Measurements from ENCODE around the gene MS4A10. TPM values are rescaled to one million over a fixed set of nuclear protein-coding genes. Genes with fewer than 3 reads are reported as not detected.

Gene MS4A10
- total RNA-seq, 1 donor from 2014 or later = not detected

DNA sequence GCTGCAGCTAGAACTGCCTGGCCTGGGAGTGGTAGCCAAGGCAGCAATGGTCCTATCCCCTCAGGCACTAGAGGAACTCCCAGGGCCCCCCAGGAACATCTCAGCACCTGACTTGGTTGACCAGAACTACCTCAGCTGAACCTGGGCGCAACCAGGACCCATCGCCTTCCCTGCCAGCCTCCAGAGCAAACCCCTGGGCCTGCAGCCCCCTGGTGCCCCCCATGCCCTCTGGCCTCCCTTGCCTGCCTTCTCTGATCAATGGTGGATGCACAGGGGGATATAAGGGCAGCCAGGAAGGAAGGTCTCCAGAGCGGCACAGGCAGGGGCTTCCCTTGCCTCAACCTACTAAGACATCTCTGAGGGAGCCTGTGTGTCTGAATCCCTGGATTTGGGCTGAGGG is 13.5 kb downstream of the MS4A10 start:
- H3K36me3 Mint-ChIP-seq (ENCODE audit: unreplicated experiment) = no peaks in the 10 kb centered on the region
- H3K9me3 Mint-ChIP-seq (ENCODE audit: unreplicated experiment) = no peaks in the 10 kb centered on the region
- H3K27ac Mint-ChIP-seq (ENCODE audit: unreplicated experiment) = no peak overlapping the region
- H3K4me3 Mint-ChIP-seq (ENCODE audit: unreplicated experiment) = no peak overlapping the region
- H3K27me3 Mint-ChIP-seq (ENCODE audit: unreplicated experiment) = peaks cover 18% of the 10 kb centered on the region
- TF ChIP-seq, protein P1, sequence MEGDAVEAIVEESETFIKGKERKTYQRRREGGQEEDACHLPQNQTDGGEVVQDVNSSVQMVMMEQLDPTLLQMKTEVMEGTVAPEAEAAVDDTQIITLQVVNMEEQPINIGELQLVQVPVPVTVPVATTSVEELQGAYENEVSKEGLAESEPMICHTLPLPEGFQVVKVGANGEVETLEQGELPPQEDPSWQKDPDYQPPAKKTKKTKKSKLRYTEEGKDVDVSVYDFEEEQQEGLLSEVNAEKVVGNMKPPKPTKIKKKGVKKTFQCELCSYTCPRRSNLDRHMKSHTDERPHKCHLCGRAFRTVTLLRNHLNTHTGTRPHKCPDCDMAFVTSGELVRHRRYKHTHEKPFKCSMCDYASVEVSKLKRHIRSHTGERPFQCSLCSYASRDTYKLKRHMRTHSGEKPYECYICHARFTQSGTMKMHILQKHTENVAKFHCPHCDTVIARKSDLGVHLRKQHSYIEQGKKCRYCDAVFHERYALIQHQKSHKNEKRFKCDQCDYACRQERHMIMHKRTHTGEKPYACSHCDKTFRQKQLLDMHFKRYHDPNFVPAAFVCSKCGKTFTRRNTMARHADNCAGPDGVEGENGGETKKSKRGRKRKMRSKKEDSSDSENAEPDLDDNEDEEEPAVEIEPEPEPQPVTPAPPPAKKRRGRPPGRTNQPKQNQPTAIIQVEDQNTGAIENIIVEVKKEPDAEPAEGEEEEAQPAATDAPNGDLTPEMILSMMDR (IDR thresholded peaks at IDR 0.05) = no peak
- DNase-seq (ENCODE audit: extremely low spot score, unreplicated experiment) = no peak
- no peaks in the 10 kb centered on the region for H3K4me1 Mint-ChIP-seq (ENCODE audit: unreplicated experiment)

DNA sequence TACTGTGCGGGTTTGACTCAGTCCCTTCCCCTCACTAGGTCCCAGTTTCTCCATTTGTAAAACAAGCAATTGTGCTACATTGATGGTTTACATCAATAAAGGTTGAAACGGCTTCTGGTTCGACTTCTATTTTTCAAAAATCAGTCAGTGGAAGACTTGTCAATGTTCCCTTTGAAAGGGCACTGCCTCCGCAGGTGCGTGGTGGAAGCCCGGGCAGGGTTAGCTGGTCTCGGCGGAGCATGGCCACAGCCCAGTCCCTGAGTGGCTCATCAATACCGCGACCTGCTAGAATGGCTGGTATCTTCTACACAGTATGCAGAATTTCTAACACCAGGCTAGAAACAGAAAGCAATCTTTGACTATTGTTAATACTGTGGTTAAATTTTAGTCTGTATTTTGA is 16.1 kb downstream of the MS4A10 start:
- Mint-ChIP-seq H3K36me3 (ENCODE audit: unreplicated experiment) (no peaks in the 10 kb centered on the region), H3K27ac (ENCODE audit: unreplicated experiment) (no peak overlapping the region), H3K9me3 (ENCODE audit: unreplicated experiment) (no peaks in the 10 kb centered on the region)

DNA sequence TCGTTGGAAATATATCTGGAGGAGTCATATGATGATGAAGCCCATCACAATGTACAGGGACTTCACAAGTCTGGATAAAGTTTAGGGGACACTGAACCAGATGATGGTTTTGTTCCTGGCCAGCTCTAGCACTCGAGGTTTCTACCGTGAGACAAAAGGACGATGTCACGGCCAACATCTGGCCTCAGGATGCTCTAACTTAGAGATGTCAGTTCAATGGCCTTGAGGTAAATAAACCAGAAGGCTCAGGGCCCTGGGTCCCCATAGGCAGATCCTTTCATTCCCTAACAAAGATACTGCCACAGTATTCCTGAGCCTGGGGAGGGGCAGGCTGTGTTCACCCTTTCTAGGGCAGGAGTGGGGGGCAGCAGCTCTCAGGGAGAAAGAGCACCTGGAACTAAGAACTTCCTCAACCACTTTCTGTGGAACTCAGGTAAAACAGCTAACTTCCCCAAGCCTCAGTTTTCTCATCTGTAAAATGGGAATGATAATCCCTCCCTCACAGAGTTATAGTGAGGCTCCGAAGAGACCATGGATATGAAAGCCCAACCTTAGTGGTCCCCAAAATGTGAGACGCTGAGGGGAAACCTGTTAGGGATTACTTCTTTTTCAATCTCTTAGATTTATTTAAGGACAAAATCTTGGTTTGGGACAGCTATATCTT is 18.3 kb downstream of the MS4A10 start:
- H3K36me3 Mint-ChIP-seq (ENCODE audit: unreplicated experiment) = no peaks in the 10 kb centered on the region
- no peak overlapping the region for H3K27ac Mint-ChIP-seq (ENCODE audit: unreplicated experiment)
- no peak overlapping the region for H3K4me3 Mint-ChIP-seq (ENCODE audit: unreplicated experiment)
- TF ChIP-seq, protein P1 (IDR thresholded peaks at IDR 0.05) = no peak
- H3K9me3 Mint-ChIP-seq (ENCODE audit: unreplicated experiment) = no peaks in the 10 kb centered on the region
- no peaks in the 10 kb centered on the region for H3K4me1 Mint-ChIP-seq (ENCODE audit: unreplicated experiment)
- DNase-seq (ENCODE audit: extremely low spot score, unreplicated experiment) = no peak
- H3K27me3 Mint-ChIP-seq (ENCODE audit: unreplicated experiment) = peaks cover 27% of the 10 kb centered on the region

More for the DNA sequence above, 16.1 kb downstream of the MS4A10 start:
- DNase-seq (ENCODE audit: extremely low spot score, unreplicated experiment) = no peak
- TF ChIP-seq, protein P1 (IDR thresholded peaks at IDR 0.05) = no peak
- Mint-ChIP-seq H3K4me1 (ENCODE audit: unreplicated experiment) (no peaks in the 10 kb centered on the region), H3K4me3 (ENCODE audit: unreplicated experiment) (no peak overlapping the region), H3K27me3 (ENCODE audit: unreplicated experiment) (peaks cover 26% of the 10 kb centered on the region)

DNA sequence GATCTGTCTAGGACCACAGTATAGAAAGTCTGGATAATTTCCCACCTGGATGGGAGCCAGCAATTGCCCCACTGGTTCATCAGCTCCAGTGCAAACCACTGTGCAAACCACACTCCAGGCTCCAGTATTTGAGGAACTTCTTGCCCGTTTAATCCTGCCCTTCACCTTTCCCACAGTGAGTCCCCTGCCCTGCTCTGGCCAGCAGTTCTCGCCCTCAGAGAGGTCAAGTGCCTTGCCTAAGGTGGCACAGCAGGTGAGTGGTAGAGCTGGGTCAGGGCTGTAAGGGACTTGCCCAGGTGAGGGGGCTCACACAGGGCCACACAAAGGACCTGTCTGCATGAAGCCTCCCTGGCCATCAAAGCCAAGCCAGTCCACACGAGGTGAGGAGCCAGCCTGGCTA is 24.1 kb downstream of the MS4A10 start:
- peaks cover 20% of the 10 kb centered on the region for H3K27me3 Mint-ChIP-seq (ENCODE audit: unreplicated experiment)
- H3K4me1 Mint-ChIP-seq (ENCODE audit: unreplicated experiment) = no peaks in the 10 kb centered on the region
- H3K27ac Mint-ChIP-seq (ENCODE audit: unreplicated experiment) = no peak overlapping the region
- no peaks in the 10 kb centered on the region for H3K36me3 Mint-ChIP-seq (ENCODE audit: unreplicated experiment)
- H3K4me3 Mint-ChIP-seq (ENCODE audit: unreplicated experiment) = no peak overlapping the region
- TF ChIP-seq, protein P1 (IDR thresholded peaks at IDR 0.05) = no peak
- no peak for DNase-seq (ENCODE audit: extremely low spot score, unreplicated experiment)
- H3K9me3 Mint-ChIP-seq (ENCODE audit: unreplicated experiment) = no peaks in the 10 kb centered on the region

DNA sequence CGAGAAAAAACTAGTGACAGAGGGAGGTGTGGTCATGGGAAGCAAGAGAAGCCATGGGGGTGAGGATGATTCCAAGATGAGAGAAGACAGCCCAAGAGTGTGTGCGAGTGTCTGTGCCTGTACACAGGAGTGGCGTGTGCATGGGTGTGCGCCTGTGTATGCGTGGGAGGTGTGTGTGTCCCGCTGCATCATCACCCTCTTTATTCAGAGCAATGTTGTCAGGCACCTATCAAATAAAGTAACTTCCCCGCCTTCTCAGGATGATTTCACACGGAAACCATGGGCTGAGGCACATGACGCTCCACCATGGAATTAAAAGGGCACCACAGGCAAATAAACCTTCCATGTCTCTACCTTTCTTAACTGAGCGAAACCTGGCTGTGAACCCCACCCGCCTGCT is 24.6 kb downstream of the MS4A10 start:
- Mint-ChIP-seq H3K27ac (ENCODE audit: unreplicated experiment) (no peak overlapping the region), H3K36me3 (ENCODE audit: unreplicated experiment) (no peaks in the 10 kb centered on the region), H3K9me3 (ENCODE audit: unreplicated experiment) (no peaks in the 10 kb centered on the region), H3K27me3 (ENCODE audit: unreplicated experiment) (peaks cover 20% of the 10 kb centered on the region), H3K4me1 (ENCODE audit: unreplicated experiment) (no peaks in the 10 kb centered on the region), H3K4me3 (ENCODE audit: unreplicated experiment) (no peak overlapping the region)
- DNase-seq (ENCODE audit: extremely low spot score, unreplicated experiment) = no peak
- TF ChIP-seq, protein P1 (IDR thresholded peaks at IDR 0.05) = no peak
